Mesothelial cell of epicardium (in vitro differentiated cells): ENCODE results near the gene KANSL2. TPM values are rescaled to one million over a fixed set of nuclear protein-coding genes. Genes with fewer than 3 reads are reported as not detected.

Experiments
- DNase-seq, 2 experiments: peaks; one replicate each; pipeline ENCODE4 v3.0.0; 2021; ENCODE audit warnings: low spot score in 2 of 2; ENCODE audit not compliant: unreplicated experiment in 2 of 2
- H3K27ac Mint-ChIP-seq: 2 replicates; pipeline ENCODE4 v1.8.0; 2021; ENCODE audit warnings: mixed read lengths
- H3K27me3 Mint-ChIP-seq: 2 replicates; pipeline ENCODE4 v1.8.0; 2021; ENCODE audit warnings: low read depth, mixed read lengths
- H3K36me3 Mint-ChIP-seq: 2 replicates; pipeline ENCODE4 v1.8.0; 2021; ENCODE audit warnings: mixed read lengths
- H3K4me1 Mint-ChIP-seq: 2 replicates; pipeline ENCODE4 v1.8.0; 2021; ENCODE audit warnings: mixed read lengths
- H3K4me3 Mint-ChIP-seq: 2 replicates; pipeline ENCODE4 v1.8.0; 2021; ENCODE audit warnings: mild to moderate bottlenecking, moderate library complexity, mixed read lengths
- H3K9me3 Mint-ChIP-seq: 2 replicates; pipeline ENCODE4 v1.8.0; 2021; ENCODE audit warnings: mixed read lengths
- CTCF ChIP-seq: fragments of 200-600 bp; sonication (generic); IDR thresholded peaks from one replicate; pipeline ENCODE4 v1.5.0; 2021; ENCODE audit warnings: antibody characterized with exemption; ENCODE audit not compliant: unreplicated experiment
- microRNA-seq: library from miRNA; unstranded; fragments of <30 nt; microRNA quantifications from one replicate; pipeline ENCODE4 v1.2.0, GENCODE V29; 2021; ENCODE audit warnings: inconsistent platforms, mixed read lengths
- total RNA-seq: library from RNA; stranded (reverse); gene quantifications from 3 replicates; pipeline ENCODE4 v1.2.1, GENCODE V29; 2021

Gene KANSL2
- total RNA-seq, 1 donor from 2014 or later, result 48.4 TPM

- no peak overlapping the region for H3K27ac Mint-ChIP-seq
- peaks cover 2% of the 10 kb centered on the region for H3K4me1 Mint-ChIP-seq
- H3K9me3 Mint-ChIP-seq, result peaks cover 12% of the 10 kb centered on the region
- DNase-seq, result peak; percentile 51 to 81
- TF ChIP-seq CTCF, result peak; percentile 99
- no peak overlapping the region for H3K4me3 Mint-ChIP-seq
- H3K27me3 Mint-ChIP-seq, result peaks cover 7% of the 10 kb centered on the region
- H3K36me3 Mint-ChIP-seq, result no peaks in the 10 kb centered on the region
Measured at GRCh38 chr12:48618541-48618940, 63.5 kb downstream of the KANSL2 start.

GRCh38 chr12:48615681-48616080, 66.4 kb downstream of the KANSL2 start:
- H3K4me3 Mint-ChIP-seq, result no peak overlapping the region
- H3K36me3 Mint-ChIP-seq, result no peaks in the 10 kb centered on the region
- peaks cover 3% of the 10 kb centered on the region for H3K27me3 Mint-ChIP-seq
- H3K4me1 Mint-ChIP-seq, result peaks cover 2% of the 10 kb centered on the region
- H3K27ac Mint-ChIP-seq, result no peak overlapping the region
- no peak for TF ChIP-seq CTCF
- no peak for DNase-seq
- H3K9me3 Mint-ChIP-seq, result peaks cover 27% of the 10 kb centered on the region

- Mint-ChIP-seq H3K9me3 (peaks cover 37% of the 10 kb centered on the region), H3K4me1 (no peaks in the 10 kb centered on the region), H3K36me3 (no peaks in the 10 kb centered on the region), H3K27me3 (peaks cover 3% of the 10 kb centered on the region), H3K4me3 (no peak overlapping the region), H3K27ac (no peak overlapping the region)
- DNase-seq, result no peak
- TF ChIP-seq CTCF, result no peak
Measured at GRCh38 chr12:48613321-48613720, 68.7 kb downstream of the KANSL2 start.

Small RNA genes lying within 50 kb of the gene (microRNA-seq; reads per million reads assigned to microRNA genes)
- 7.3 reads per million, percentile 27 among the genes with 10 or more reads in this experiment for gene MIR1291

Other genes starting within 250 kb of the KANSL2 start
- 0.22 TPM in 1 of 3 replicates, not detected in the others for gene ANP32D, start 209.7 kb downstream of the KANSL2 start, total RNA-seq
- 0.34 to 0.38 TPM in 2 of 3 replicates, not detected in the other for gene C12orf54, start 199.7 kb downstream of the KANSL2 start, total RNA-seq
- gene OR8S1, start 156.6 kb downstream of the KANSL2 start, total RNA-seq, result not detected in 3 replicates
- not detected in 3 replicates for gene LALBA, start 112.2 kb downstream of the KANSL2 start, total RNA-seq
- gene CCNT1, start 34.5 kb upstream of the KANSL2 start, total RNA-seq, result 50.4 to 54.7 TPM (median 52.5 TPM) in 3 replicates
- gene ADCY6, start 106.9 kb upstream of the KANSL2 start, total RNA-seq, result 65.4 to 69.2 TPM (median 66.1 TPM) in 3 replicates
- 107 to 114 TPM (median 113 TPM) in 3 replicates for gene CACNB3, start 136.3 kb upstream of the KANSL2 start, total RNA-seq
- 88.5 to 106 TPM (median 97.9 TPM) in 3 replicates for gene DDX23, start 169.9 kb upstream of the KANSL2 start, total RNA-seq
- 14.9 to 15.8 TPM (median 15.0 TPM) in 3 replicates for gene RND1, start 183.6 kb upstream of the KANSL2 start, total RNA-seq
- 30.5 to 34.7 TPM (median 33.7 TPM) in 3 replicates for gene FKBP11, start 243.3 kb upstream of the KANSL2 start, total RNA-seq